Muscle of back (tissue), 11 donors: ENCODE measurements around the gene DHH. TPM values are rescaled to one million over a fixed set of nuclear protein-coding genes. Genes with fewer than 3 reads are reported as not detected.

ENCODE experiments used
- DNase-seq, 3 donors: peaks; one replicate each; pipeline versions ENCODE4 v3.0.0 to v3.0.0-alpha.2; 2013
- polyA plus RNA-seq, 10 donors: library from polyadenylated mRNA; unstranded; fragments of 120-200 nt; gene quantifications; one replicate each; pipeline ENCODE4 v1.2.1, GENCODE V29; 2013; ENCODE audit not compliant: insufficient read length in 10 of 10

The DHH gene
- polyA plus RNA-seq, 10 donors: 0.48 to 1.2 (median 0.82) TPM

- no peak for DNase-seq
These were observed 42.7 kb downstream of the DHH start for GRCh38 chr12:49051777-49052438.

DNA sequence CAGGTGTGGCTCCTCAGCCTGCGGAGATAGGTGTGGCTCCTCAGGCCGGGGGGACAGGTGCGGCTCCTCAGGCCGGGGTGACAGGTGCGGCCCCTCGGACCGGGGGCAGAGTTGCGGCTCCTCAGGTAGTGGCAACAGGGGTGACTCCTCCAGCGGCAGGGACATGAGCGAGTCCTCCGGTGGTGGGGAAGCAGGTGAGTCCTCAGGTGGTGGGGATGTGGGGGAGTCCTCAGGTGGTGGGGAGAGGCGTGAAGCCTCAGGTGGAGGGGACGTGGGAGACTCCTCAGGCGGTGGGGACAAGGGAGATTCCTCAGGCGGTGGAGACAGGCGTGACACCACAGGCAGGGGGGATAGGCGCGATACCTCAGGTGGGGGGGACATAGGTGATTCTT lies 43.2 kb downstream of the DHH start:
- no peak for DNase-seq

DNA sequence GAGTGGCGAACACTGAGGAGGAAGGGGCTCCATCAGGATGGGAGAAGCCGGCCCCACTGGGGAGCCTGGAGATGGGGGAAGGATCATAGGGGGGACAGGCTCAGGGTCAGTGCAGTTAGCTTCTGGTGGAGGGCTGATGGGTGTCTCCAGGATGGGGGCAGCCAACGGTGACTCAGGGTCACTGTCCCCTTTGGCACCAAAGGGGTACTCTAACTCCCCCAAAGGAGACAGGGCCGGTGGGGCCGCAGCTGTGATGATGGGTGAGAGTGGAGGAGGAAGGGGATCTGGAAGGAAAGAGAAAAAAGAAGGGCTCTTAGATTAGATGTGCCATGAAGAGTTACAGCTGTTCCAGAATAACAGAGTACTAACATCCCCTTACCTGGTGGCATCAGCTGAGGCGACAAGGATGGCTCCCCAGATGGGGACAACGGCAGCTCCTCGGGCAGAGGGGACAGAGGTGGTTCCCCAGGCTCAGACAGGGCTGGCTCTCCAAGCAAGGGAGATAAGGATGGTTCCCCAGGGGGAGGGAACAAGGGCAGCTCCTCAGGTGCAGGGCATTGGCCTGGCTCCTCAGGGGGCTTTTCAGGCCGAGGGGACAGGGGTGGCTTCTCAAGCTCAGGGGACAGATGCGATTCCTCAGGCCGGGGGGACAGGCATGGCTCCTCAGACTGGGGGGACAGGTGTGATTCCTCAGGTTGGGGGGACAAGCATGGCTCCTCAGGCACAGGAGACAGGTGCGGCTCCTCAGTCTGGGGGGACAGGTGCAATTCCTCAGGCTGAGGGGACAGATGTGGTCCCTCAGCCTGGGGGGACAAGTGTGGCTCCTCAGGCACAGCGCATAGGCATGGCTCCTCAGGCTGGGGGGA lies 43.9 kb downstream of the DHH start:
- no peak for DNase-seq

GRCh38 chr12:49049566-49050224 lies 44.9 kb downstream of the DHH start:
- DNase-seq: no peak

- DNase-seq: no peak
These were observed 45.6 kb downstream of the DHH start for GRCh38 chr12:49048953-49049352.

DNA sequence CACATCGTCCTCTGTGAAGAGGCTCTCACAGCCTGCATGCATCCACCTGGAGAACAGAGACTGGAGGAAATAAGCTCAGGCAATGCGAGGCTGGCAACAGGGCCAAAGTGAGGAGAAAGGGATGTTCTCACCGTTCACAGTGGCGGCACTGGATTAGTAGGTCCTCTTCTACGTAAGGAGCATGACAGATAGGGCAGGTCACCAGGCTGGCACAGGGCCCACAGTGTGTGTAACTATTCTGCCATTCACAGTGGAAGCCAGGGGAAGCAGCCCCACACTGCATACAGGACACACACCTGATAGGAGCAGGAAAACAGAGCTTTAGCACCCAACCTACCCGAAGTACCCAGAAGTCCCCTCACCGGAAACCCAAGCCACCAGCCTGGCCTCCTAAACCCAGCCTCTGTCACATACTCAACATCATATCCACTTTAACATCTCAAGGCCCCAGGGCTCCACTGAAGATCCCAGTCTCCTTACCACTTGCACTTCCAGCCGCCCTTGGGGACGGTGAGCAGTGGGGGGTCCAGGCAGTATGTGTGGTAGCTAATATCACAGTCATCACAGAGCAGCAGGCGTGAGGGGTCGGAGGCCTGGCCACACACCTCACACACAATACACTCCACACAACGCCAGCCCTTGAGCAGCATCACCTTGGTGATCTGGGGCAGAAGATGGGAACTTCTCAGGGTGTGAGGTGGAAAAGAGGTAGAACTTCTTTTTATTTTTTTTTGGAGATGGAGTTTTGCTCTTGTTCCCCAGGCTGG lies 48.3 kb downstream of the DHH start:
- DNase-seq: no peak

DNA sequence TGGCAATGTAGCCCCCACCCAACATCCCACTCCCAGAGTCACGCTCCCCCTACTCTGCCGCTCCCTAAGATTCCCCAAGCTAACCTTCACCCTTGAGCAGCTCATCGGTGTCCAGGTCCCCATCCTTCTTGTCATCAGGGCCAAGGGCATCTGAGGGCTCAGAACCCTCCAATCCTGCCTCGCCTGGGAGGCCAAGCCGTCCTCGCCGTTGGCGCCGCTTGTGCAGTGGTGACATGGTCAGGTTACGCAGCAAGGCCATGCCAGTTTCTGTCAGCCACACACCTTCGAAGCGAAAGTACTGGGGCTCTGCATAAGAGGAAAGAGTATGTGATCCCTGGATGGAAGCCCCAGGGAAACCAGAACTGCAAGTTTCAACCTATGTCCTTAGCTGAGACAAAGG lies 49.9 kb downstream of the DHH start:
- no peak for DNase-seq

DNA sequence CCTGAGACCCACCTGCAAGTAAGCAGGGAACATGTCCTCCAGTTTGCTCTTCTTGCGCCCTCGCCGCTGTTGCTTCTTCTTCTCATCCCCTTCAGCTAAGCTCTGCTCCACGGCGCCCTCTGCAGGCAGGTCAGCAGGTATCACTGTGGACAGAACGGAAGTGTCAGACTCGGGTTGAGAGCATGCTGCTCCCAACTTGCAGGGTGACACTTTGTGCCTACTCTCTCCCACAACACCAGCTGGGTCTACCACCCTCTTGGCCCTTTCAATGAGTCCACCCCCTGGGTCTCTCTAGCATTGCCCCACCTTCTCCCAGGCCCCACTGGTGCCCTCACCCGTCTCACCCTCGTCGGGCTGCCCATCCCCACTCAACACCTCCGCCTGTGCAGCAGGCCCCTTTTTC lies 50.7 kb downstream of the DHH start:
- peak in 1 of 3 donors; percentile 34 for DNase-seq

GRCh38 chr12:49043241-49043640 lies 51.4 kb downstream of the DHH start:
- DNase-seq: no peak

GRCh38 chr12:49041881-49042484 lies 52.6 kb downstream of the DHH start:
- no peak for DNase-seq

GRCh38 chr12:49041036-49041880 lies 53.3 kb downstream of the DHH start:
- DNase-seq: no peak

GRCh38 chr12:49040364-49040855 lies 54.2 kb downstream of the DHH start:
- no peak for DNase-seq

DNA sequence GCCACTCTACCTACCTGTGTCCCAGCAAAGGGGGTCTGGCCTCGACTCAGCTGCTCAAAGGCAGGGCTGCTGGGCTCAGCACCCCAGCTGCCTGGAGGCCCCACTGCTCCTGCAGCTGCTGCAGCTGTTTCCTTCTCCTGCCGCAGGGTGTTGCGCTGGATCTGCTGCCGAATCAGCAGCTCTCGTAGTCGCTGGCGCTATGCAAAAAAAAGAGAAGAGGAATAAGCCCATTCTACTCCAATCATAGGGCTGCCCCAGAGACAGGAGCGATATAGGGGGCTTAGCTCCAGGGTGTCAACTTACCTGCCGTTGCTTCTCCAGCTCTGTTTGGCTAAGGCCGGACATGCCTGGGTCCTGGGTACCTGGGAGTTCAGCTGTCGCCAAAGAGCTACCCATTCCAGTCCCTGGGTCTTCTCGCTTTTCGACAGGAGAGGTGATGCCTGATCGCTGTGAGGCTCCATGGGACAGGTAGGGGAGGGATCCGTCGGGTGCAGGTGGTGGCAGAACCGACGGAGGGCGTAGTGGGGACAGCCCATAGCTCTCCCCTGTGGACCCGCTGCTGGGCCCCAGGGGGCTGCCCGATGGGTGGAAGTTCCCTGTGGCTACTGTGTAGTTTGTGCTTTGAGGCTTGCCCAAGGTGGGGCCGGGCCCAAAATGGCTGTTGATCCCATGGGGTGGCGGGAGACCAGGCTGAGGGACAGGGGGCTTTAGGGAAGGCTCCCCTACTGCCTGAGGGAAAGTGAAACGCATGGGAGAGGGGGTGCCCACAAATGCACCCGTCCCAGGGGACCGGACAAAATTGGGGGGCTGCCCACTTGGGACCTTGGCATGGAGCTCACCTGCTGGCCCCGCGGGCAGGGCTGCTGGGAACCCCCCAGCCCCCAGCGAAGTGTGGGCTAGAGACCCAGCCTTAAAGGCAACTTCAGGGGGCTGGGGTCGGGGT lies 54.9 kb downstream of the DHH start:
- no peak for DNase-seq

GRCh38 chr12:49038291-49038955 lies 56.2 kb downstream of the DHH start:
- DNase-seq: no peak

GRCh38 chr12:49037947-49038237 lies 56.7 kb downstream of the DHH start:
- DNase-seq: no peak

- no peak for DNase-seq
These were observed 57.3 kb downstream of the DHH start for GRCh38 chr12:49037111-49037946.
